ENCODE results near the gene EMCN.
"Not testable (repeated sequence)": the region's sequence is repeated elsewhere in the genome, so short reads cannot be mapped to it uniquely, and the experiment has no call there.

Gene EMCN

GRCh38 chr4:100414016-100414790 is 103.6 kb downstream of the EMCN start:
- TF ChIP-seq, protein P1, sequence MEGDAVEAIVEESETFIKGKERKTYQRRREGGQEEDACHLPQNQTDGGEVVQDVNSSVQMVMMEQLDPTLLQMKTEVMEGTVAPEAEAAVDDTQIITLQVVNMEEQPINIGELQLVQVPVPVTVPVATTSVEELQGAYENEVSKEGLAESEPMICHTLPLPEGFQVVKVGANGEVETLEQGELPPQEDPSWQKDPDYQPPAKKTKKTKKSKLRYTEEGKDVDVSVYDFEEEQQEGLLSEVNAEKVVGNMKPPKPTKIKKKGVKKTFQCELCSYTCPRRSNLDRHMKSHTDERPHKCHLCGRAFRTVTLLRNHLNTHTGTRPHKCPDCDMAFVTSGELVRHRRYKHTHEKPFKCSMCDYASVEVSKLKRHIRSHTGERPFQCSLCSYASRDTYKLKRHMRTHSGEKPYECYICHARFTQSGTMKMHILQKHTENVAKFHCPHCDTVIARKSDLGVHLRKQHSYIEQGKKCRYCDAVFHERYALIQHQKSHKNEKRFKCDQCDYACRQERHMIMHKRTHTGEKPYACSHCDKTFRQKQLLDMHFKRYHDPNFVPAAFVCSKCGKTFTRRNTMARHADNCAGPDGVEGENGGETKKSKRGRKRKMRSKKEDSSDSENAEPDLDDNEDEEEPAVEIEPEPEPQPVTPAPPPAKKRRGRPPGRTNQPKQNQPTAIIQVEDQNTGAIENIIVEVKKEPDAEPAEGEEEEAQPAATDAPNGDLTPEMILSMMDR (IDR thresholded peaks at IDR 0.05): no peak
- Mint-ChIP-seq H3K9me3 (no peaks in the 10 kb centered on the region), H3K36me3 (ENCODE audit: low read depth) (no peaks in the 10 kb centered on the region), H3K4me1 (no peaks in the 10 kb centered on the region), H3K27ac (no peak overlapping the region), H3K27me3 (ENCODE audit: low read depth, poor library complexity) (peaks cover 17% of the 10 kb centered on the region), H3K4me3 (no peak overlapping the region)
- no peak for DNase-seq

- no peak overlapping the region for H3K27ac Mint-ChIP-seq
- DNase-seq: no peak
- H3K36me3 Mint-ChIP-seq (ENCODE audit: low read depth): no peaks in the 10 kb centered on the region
- no peaks in the 10 kb centered on the region for H3K4me1 Mint-ChIP-seq
- TF ChIP-seq, protein P1 (IDR thresholded peaks at IDR 0.05): no peak
- no peak overlapping the region for H3K4me3 Mint-ChIP-seq
- H3K27me3 Mint-ChIP-seq (ENCODE audit: low read depth, poor library complexity): no peaks in the 10 kb centered on the region
- no peaks in the 10 kb centered on the region for H3K9me3 Mint-ChIP-seq
These were observed 126.0 kb downstream of the EMCN start for GRCh38 chr4:100391863-100392262.

- H3K4me3 Mint-ChIP-seq: no peak overlapping the region
- TF ChIP-seq, protein P1 (IDR thresholded peaks at IDR 0.05): no peak
- DNase-seq: no peak
- H3K27me3 Mint-ChIP-seq (ENCODE audit: low read depth, poor library complexity): no peaks in the 10 kb centered on the region
- H3K4me1 Mint-ChIP-seq: no peaks in the 10 kb centered on the region
- no peak overlapping the region for H3K27ac Mint-ChIP-seq
- no peaks in the 10 kb centered on the region for H3K9me3 Mint-ChIP-seq
- H3K36me3 Mint-ChIP-seq (ENCODE audit: low read depth): no peaks in the 10 kb centered on the region
These were observed 126.7 kb downstream of the EMCN start for GRCh38 chr4:100391086-100391485.

- Mint-ChIP-seq H3K36me3 (ENCODE audit: low read depth) (no peaks in the 10 kb centered on the region), H3K4me1 (no peaks in the 10 kb centered on the region), H3K4me3 (no peak overlapping the region), H3K27me3 (ENCODE audit: low read depth, poor library complexity) (no peaks in the 10 kb centered on the region), H3K9me3 (no peaks in the 10 kb centered on the region), H3K27ac (no peak overlapping the region)
- no peak for DNase-seq
- TF ChIP-seq, protein P1 (IDR thresholded peaks at IDR 0.05): no peak
These were observed 131.6 kb downstream of the EMCN start for GRCh38 chr4:100386270-100386669.

GRCh38 chr4:100380401-100380800 is 137.4 kb downstream of the EMCN start:
- not testable (repeated sequence) for H3K27ac Mint-ChIP-seq; H3K4me3 Mint-ChIP-seq; H3K36me3 Mint-ChIP-seq (ENCODE audit: low read depth); H3K4me1 Mint-ChIP-seq; H3K9me3 Mint-ChIP-seq; DNase-seq; H3K27me3 Mint-ChIP-seq (ENCODE audit: low read depth, poor library complexity)

DNA sequence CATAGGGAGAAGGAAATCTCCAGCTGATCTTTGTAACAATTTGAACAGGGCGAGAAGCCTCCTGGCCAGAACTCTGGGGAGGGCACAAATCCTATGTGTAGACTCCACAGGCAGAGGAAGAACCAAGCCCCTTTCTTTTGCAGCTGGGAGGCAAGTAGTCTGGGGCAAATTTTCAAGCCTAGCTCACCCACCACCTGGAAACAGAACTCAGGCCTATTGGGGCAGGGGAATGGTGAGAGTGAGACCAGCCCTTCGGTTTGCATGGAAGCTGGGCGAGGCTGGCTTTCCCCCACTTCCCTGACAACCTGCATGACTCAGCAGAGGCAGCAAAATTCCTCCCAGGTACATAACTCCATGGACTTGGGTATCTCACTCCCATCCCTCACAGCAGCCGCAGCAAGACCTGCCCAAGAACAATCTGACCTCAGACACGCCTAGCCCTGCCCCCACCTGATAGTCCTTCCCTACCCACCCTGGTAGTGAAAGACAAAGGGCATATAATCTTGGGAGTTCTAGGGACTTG is 138.2 kb downstream of the EMCN start:
- TF ChIP-seq, protein P1 (IDR thresholded peaks at IDR 0.05): no peak
- H3K27ac Mint-ChIP-seq: no peak overlapping the region
- no peaks in the 10 kb centered on the region for H3K9me3 Mint-ChIP-seq
- no peaks in the 10 kb centered on the region for H3K36me3 Mint-ChIP-seq (ENCODE audit: low read depth)
- DNase-seq: no peak
- H3K4me3 Mint-ChIP-seq: no peak overlapping the region
- H3K27me3 Mint-ChIP-seq (ENCODE audit: low read depth, poor library complexity): peaks cover 3% of the 10 kb centered on the region
- H3K4me1 Mint-ChIP-seq: no peaks in the 10 kb centered on the region
